H9 (cell line): ENCODE data around the gene ELFN1. TPM values are rescaled to one million over a fixed set of nuclear protein-coding genes. Genes with fewer than 3 reads are reported as not detected.

Source experiments
- DNase-seq: peaks from one replicate; pipeline ENCODE4 v3.0.0-alpha.2; 2017
- H2AFZ ChIP-seq: one replicate; pipeline ENCODE4 v1.6.1; 2013; ENCODE audit warnings: mild to moderate bottlenecking, low read length, control low read depth, moderate library complexity
- H2AK5ac ChIP-seq: 2 replicates; pipeline ENCODE4 v1.6.1; 2013; ENCODE audit warnings: low read length, control low read depth, mixed read lengths; ENCODE audit not compliant: insufficient read length
- H2BK120ac ChIP-seq: one replicate; pipeline ENCODE4 v1.6.1; 2013; ENCODE audit warnings: low read depth, mild to moderate bottlenecking, low read length, control low read depth, inconsistent platforms; ENCODE audit not compliant: poor library complexity, severe bottlenecking
- H2BK12ac ChIP-seq: 2 replicates; pipeline ENCODE4 v1.6.1; 2013; ENCODE audit warnings: low read length, control low read depth, mixed read lengths, low read depth; ENCODE audit not compliant: insufficient read length
- H2BK15ac ChIP-seq: 2 replicates; pipeline ENCODE4 v1.6.1; 2013; ENCODE audit warnings: low read depth, low read length, control low read depth
- H2BK20ac ChIP-seq: one replicate; pipeline ENCODE4 v1.6.1; 2013; ENCODE audit warnings: low read depth, mild to moderate bottlenecking, low read length, control low read depth, inconsistent platforms; ENCODE audit not compliant: poor library complexity, severe bottlenecking
- H2BK5ac ChIP-seq: 2 replicates; pipeline ENCODE4 v1.6.1; 2013; ENCODE audit warnings: low read length, control low read depth, mixed read lengths; ENCODE audit not compliant: insufficient read length
- H3K14ac ChIP-seq: 2 replicates; pipeline ENCODE4 v1.6.1; 2013; ENCODE audit warnings: low read length, control low read depth; ENCODE audit not compliant: insufficient read depth
- H3K18ac ChIP-seq: 2 replicates; pipeline ENCODE4 v1.6.1; 2013; ENCODE audit warnings: low read depth, mild to moderate bottlenecking, mixed read lengths, low read length, control low read depth; ENCODE audit not compliant: insufficient read length
- H3K23ac ChIP-seq: 2 replicates; pipeline ENCODE4 v1.6.1; 2013; ENCODE audit warnings: low read length, control low read depth, mixed read lengths, low read depth; ENCODE audit not compliant: insufficient read length
- H3K23me2 ChIP-seq: 2 replicates; pipeline ENCODE4 v1.6.1; 2013; ENCODE audit warnings: low read depth, mild to moderate bottlenecking, mixed read lengths, low read length, control low read depth; ENCODE audit not compliant: insufficient read length, poor library complexity, severe bottlenecking
- H3K27ac ChIP-seq: 2 replicates; pipeline ENCODE4 v1.5.1; 2013; ENCODE audit warnings: low read length, control low read depth, mixed read lengths, low read depth; ENCODE audit not compliant: insufficient read length
- H3K27me3 ChIP-seq: 2 replicates; pipeline ENCODE4 v1.6.1; 2013; ENCODE audit warnings: low read length, control low read depth, inconsistent platforms; ENCODE audit not compliant: insufficient read depth
- H3K4ac ChIP-seq: 2 replicates; pipeline ENCODE4 v1.6.1; 2013; ENCODE audit warnings: low read depth, mild to moderate bottlenecking, control low read depth, inconsistent platforms, low read length, moderate library complexity
- H3K4me1 ChIP-seq: 2 replicates; pipeline ENCODE4 v1.6.1; 2013; ENCODE audit warnings: low read length, control low read depth, inconsistent platforms; ENCODE audit not compliant: insufficient read depth
- H3K4me2 ChIP-seq: 2 replicates; pipeline ENCODE4 v1.6.1; 2013; ENCODE audit warnings: low read length, control low read depth, mixed read lengths; ENCODE audit not compliant: insufficient read length, insufficient read depth
- H3K56ac ChIP-seq: 2 replicates; pipeline ENCODE4 v1.6.1; 2013; ENCODE audit warnings: low read depth, mild to moderate bottlenecking, mixed read lengths, low read length, control low read depth; ENCODE audit not compliant: insufficient read length
- H3K79me1 ChIP-seq: 2 replicates; pipeline ENCODE4 v1.6.1; 2013; ENCODE audit warnings: low read depth, mild to moderate bottlenecking, moderate library complexity, low read length, control low read depth, inconsistent platforms; ENCODE audit not compliant: insufficient read depth, poor library complexity, severe bottlenecking
- H3K79me2 ChIP-seq: 2 replicates; pipeline ENCODE4 v1.6.1; 2013; ENCODE audit warnings: low read length, control low read depth, inconsistent platforms; ENCODE audit not compliant: insufficient read depth
- H3K9ac ChIP-seq: 2 replicates; pipeline ENCODE4 v1.6.1; 2013; ENCODE audit warnings: low read length, control low read depth, mixed read lengths; ENCODE audit not compliant: insufficient read length; ENCODE audit errors: extremely low read depth
- H3K9me3 ChIP-seq: one replicate; pipeline ENCODE4 v1.6.1; 2013; ENCODE audit warnings: low read depth, low read length, inconsistent platforms; ENCODE audit not compliant: control insufficient read depth
- H3T11ph ChIP-seq: one replicate; pipeline ENCODE4 v1.6.1; 2013; ENCODE audit warnings: mild to moderate bottlenecking, low read length, control low read depth, inconsistent platforms
- H4K20me1 ChIP-seq: one replicate; pipeline ENCODE4 v1.6.1; 2013; ENCODE audit not compliant: control insufficient read depth, insufficient read length, insufficient read depth
- H4K5ac ChIP-seq: 2 replicates; pipeline ENCODE4 v1.6.1; 2013; ENCODE audit warnings: low read depth, mild to moderate bottlenecking, mixed read lengths, low read length, control low read depth; ENCODE audit not compliant: insufficient read length
- H4K8ac ChIP-seq: replicated peaks from 2 replicates; pipeline ENCODE4 v1.6.1; 2013; ENCODE audit warnings: low read length, control low read depth, mixed read lengths, low read depth; ENCODE audit not compliant: insufficient read length
- H4K91ac ChIP-seq: 2 replicates; pipeline ENCODE4 v1.6.1; 2013; ENCODE audit warnings: low read depth, mild to moderate bottlenecking, moderate library complexity, mixed read lengths, low read length, control low read depth; ENCODE audit not compliant: insufficient read length
- H3K27ac Mint-ChIP-seq, 3 experiments: 2 replicates in 2 of 3; 3 replicates in 1 of 3; pipeline ENCODE4 v1.8.0; 2020 to 2021; ENCODE audit warnings: mixed read lengths in 3 of 3, mild to moderate bottlenecking in 1 of 3, moderate library complexity in 1 of 3
- H3K27me3 Mint-ChIP-seq: 2 replicates; pipeline ENCODE4 v1.8.0; 2021; ENCODE audit warnings: low read depth, mild to moderate bottlenecking, moderate library complexity, mixed read lengths
- H3K36me3 Mint-ChIP-seq, 3 experiments: 2 replicates in 2 of 3; 3 replicates in 1 of 3; pipeline ENCODE4 v1.8.0; 2020 to 2021; ENCODE audit warnings: low read depth in 3 of 3, mixed read lengths in 3 of 3; ENCODE audit not compliant: insufficient read depth in 1 of 3
- H3K4me1 Mint-ChIP-seq, 2 experiments: 2 replicates each; pipeline ENCODE4 v1.8.0; 2020; ENCODE audit warnings: mixed read lengths in 2 of 2
- H3K4me3 Mint-ChIP-seq, 2 experiments: 2 replicates in 1 of 2; 3 replicates in 1 of 2; pipeline ENCODE4 v1.8.0; 2020 to 2021; ENCODE audit warnings: mild to moderate bottlenecking in 2 of 2, mixed read lengths in 2 of 2, moderate library complexity in 1 of 2
- H3K9me3 Mint-ChIP-seq, 2 experiments: 2 replicates in 1 of 2; 3 replicates in 1 of 2; pipeline ENCODE4 v1.8.0; 2020; ENCODE audit warnings: mild to moderate bottlenecking in 2 of 2, mixed read lengths in 2 of 2, moderate library complexity in 1 of 2
- CTCF ChIP-seq: fragments of 200-600 bp; sonication (generic); conservative IDR thresholded peaks from 3 replicates; pipeline ENCODE4 v1.8.0; 2021; ENCODE audit warnings: antibody characterized with exemption, mild to moderate bottlenecking
- WGBS: extraction: QIAGEN DNeasy Blood & Tissue Kit; methylation state at CpG from one replicate; pipeline ENCODE4 v1.1.7; 2013; ENCODE audit warnings: missing lambda C conversion rate, low lambda C conversion rate, mixed read lengths; ENCODE audit not compliant: insufficient read length; ENCODE audit errors: extremely low coverage; 5-methylcytosine and 5-hydroxymethylcytosine counted together
- total RNA-seq: library from RNA; stranded (reverse); gene quantifications from 2 replicates; pipeline ENCODE4 v1.2.1, GENCODE V29; 2021

Gene ELFN1
- total RNA-seq, 1 experiment from 2014 or later, result 3.7 TPM

GRCh38 chr7:1720326-1720725 lies 50.2 kb downstream of the ELFN1 start:
- H3K4me2 ChIP-seq, result no peak overlapping the region
- no peak overlapping the region for H4K5ac ChIP-seq
- no peak overlapping the region for H4K91ac ChIP-seq
- H3K27me3 ChIP-seq, result no peaks in the 10 kb centered on the region
- no peak overlapping the region for H2BK120ac ChIP-seq
- no peak overlapping the region for H3K18ac ChIP-seq
- WGBS, result no CpG with 5 or more reads among the region's 8 CpGs
- H3K4ac ChIP-seq, result no peak overlapping the region
- H4K8ac ChIP-seq, result no peak overlapping the region
- H2BK5ac ChIP-seq, result no peak overlapping the region
- Mint-ChIP-seq H3K9me3 (no peaks in the 10 kb centered on the region; a peak in 1 of 5 replicates), H3K27ac (no peak overlapping the region), H3K27me3 (peaks cover 2% of the 10 kb centered on the region), H3K4me1 (peaks cover 20 to 57% of the 10 kb centered on the region in 2 experiments), H3K4me3 (no peak overlapping the region), H3K36me3 (no peaks in the 10 kb centered on the region)
- H3K79me2 ChIP-seq, result no peaks in the 10 kb centered on the region
- H3K79me1 ChIP-seq, result no peaks in the 10 kb centered on the region
- no peak overlapping the region for H3T11ph ChIP-seq
- no peak for DNase-seq
- no peak overlapping the region for H3K14ac ChIP-seq
- H3K27ac ChIP-seq, result no peak overlapping the region
- H2AFZ ChIP-seq, result no peak overlapping the region
- no peaks in the 10 kb centered on the region for H3K9me3 ChIP-seq
- H3K23me2 ChIP-seq, result no peaks in the 10 kb centered on the region
- no peak overlapping the region for H2BK12ac ChIP-seq
- H4K20me1 ChIP-seq, result peaks cover 3% of the 10 kb centered on the region
- no peak overlapping the region for H3K9ac ChIP-seq
- H2AK5ac ChIP-seq, result no peak overlapping the region
- no peak for TF ChIP-seq CTCF
- H3K4me1 ChIP-seq, result peaks cover 5% of the 10 kb centered on the region; the same call in 1 of the 2 replicates
- no peak overlapping the region for H3K23ac ChIP-seq
- H2BK20ac ChIP-seq, result no peak overlapping the region
- no peak overlapping the region for H2BK15ac ChIP-seq
- no peak overlapping the region for H3K56ac ChIP-seq
